Lung (tissue), 12 donors: ENCODE measurements around the gene PLCG1. TPM values are rescaled to one million over a fixed set of nuclear protein-coding genes. Genes with fewer than 3 reads are reported as not detected.

ENCODE experiments used
- ATAC-seq: fragments of 200-7000 bp; cut with Tn5 transposase; one replicate; pipeline ENCODE4 v1.9.1; 2020; ENCODE audit warnings: moderate number of reproducible peaks; ENCODE audit not compliant: insufficient read depth, low FRiP score
- DNase-seq, 3 donors: peaks; one replicate each; pipeline ENCODE4 v3.0.0-alpha.2; 2013 to 2017
- H3K27ac ChIP-seq, 2 donors: one replicate each; pipeline ENCODE4 v1.5.1; 2013; ENCODE audit warnings: mild to moderate bottlenecking in 2 of 2, moderate library complexity in 2 of 2, control low read depth in 1 of 2, inconsistent platforms in 1 of 2, low read depth in 1 of 2, low read length in 1 of 2
- H3K27me3 ChIP-seq, 3 donors: one replicate each; pipeline ENCODE4 v1.5.1; 2013; ENCODE audit warnings: low read length in 2 of 3; ENCODE audit not compliant: control insufficient read depth in 3 of 3, insufficient read depth in 3 of 3
- H3K36me3 ChIP-seq, 4 donors: one replicate each; pipeline ENCODE4 v1.5.1; 2013; ENCODE audit warnings: low read length in 4 of 4, mild to moderate bottlenecking in 1 of 4, moderate library complexity in 1 of 4; ENCODE audit not compliant: control insufficient read depth in 4 of 4, insufficient read depth in 4 of 4
- H3K4me1 ChIP-seq, 5 donors: one replicate each; pipeline ENCODE4 v1.5.1; 2013; ENCODE audit warnings: low read length in 5 of 5, mild to moderate bottlenecking in 2 of 5, moderate library complexity in 1 of 5; ENCODE audit not compliant: control insufficient read depth in 5 of 5, insufficient read depth in 5 of 5
- H3K4me3 ChIP-seq: one replicate; pipeline ENCODE4 v1.5.1; 2013; ENCODE audit warnings: mild to moderate bottlenecking, control low read depth, moderate library complexity
- H3K9ac ChIP-seq, 2 donors: one replicate each; pipeline ENCODE4 v1.5.1; 2013; ENCODE audit warnings: low read length in 2 of 2, control low read depth in 1 of 2; ENCODE audit not compliant: insufficient read depth in 1 of 2
- H3K9me3 ChIP-seq, 4 donors: one replicate each; pipeline ENCODE4 v1.5.1; 2013; ENCODE audit warnings: low read length in 3 of 4, mild to moderate bottlenecking in 1 of 4, moderate library complexity in 1 of 4; ENCODE audit not compliant: control insufficient read depth in 4 of 4, insufficient read depth in 3 of 4
- WGBS, 2 donors: extraction: QIAGEN DNeasy Blood & Tissue Kit; methylation state at CpG; one replicate each; pipeline ENCODE4 v1.1.7; 2013; 5-methylcytosine and 5-hydroxymethylcytosine counted together
- polyA plus RNA-seq, 2 donors: library from polyadenylated mRNA; stranded (reverse); fragments of 200-250 nt; gene quantifications; one replicate each; pipeline ENCODE4 v1.2.1, GENCODE V29; 2013
- total RNA-seq, 2 donors: library from RNA; depleted of rRNA in 1 of 2; stranded (reverse); fragments of >200 nt in 1 of 2; gene quantifications; one replicate each; pipeline ENCODE4 v1.2.1, GENCODE V29; 2014 to 2021
- TF ChIP-seq, protein P1 (sequence below): IDR thresholded peaks from 2 replicates; pipeline ENCODE4 v1.5.1; 2012; ENCODE audit warnings: mild to moderate bottlenecking; ENCODE audit errors: control extremely low read depth, extremely low read depth
- donor health status: control.
- donor health status: control.
- donor health status: Bipolar disorder and iron deficiency.
- donor health status: healthy.
- donor health status: DM: yes; HTN: yes; CAD: no.

PLCG1 gene
- total and polyA plus RNA-seq, 4 donors, result 29.6 to 154 (median 67.1) TPM

DNA sequence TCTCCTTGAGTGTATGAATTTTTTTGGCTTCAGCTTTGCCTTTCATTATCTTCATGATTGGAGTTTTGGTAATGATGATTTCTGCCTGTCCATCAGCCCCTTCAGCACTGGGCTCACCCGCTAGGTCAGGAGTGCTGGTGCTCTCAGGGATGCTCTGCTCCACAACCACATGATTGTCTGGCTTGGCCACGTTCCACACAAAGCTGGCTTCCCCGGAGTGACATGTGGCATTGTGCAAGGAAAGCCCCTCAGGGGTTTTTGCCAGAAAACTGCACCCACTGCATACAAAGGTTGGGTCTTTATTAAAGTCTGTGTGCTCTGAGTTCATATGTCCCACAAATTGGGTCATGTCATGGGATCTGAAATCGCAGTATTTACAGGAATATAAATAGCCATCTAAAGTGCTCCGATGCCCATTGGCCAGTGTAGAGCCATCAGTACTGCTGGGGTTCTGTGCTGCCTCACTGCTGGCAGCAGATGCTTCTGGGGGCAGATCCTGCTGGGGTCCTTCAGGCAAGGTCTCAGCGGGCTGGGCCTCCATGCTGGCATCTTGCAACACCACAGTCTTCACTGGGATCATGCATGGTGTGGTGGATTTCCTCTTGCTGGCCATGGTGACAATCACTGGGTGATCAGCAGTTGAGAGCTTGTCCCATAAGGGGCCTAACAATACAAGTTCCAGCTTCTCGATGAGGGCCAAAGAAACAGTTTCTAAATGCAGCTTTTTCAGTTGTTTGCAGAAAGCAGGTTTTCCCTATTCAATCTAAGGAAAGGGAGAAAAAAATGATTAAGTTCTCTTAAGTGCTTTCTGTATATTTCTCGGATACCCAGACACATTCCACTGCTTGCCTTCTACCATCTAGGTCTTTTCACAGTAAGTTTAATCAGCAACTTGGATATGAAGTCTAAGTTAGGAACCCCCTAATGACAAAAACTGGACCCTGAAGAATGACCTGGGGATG is 67.2 kb downstream of the PLCG1 start:
- ATAC-seq (no peak), DNase-seq (no peak)
- TF ChIP-seq, protein P1, sequence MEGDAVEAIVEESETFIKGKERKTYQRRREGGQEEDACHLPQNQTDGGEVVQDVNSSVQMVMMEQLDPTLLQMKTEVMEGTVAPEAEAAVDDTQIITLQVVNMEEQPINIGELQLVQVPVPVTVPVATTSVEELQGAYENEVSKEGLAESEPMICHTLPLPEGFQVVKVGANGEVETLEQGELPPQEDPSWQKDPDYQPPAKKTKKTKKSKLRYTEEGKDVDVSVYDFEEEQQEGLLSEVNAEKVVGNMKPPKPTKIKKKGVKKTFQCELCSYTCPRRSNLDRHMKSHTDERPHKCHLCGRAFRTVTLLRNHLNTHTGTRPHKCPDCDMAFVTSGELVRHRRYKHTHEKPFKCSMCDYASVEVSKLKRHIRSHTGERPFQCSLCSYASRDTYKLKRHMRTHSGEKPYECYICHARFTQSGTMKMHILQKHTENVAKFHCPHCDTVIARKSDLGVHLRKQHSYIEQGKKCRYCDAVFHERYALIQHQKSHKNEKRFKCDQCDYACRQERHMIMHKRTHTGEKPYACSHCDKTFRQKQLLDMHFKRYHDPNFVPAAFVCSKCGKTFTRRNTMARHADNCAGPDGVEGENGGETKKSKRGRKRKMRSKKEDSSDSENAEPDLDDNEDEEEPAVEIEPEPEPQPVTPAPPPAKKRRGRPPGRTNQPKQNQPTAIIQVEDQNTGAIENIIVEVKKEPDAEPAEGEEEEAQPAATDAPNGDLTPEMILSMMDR, result no peak

DNA sequence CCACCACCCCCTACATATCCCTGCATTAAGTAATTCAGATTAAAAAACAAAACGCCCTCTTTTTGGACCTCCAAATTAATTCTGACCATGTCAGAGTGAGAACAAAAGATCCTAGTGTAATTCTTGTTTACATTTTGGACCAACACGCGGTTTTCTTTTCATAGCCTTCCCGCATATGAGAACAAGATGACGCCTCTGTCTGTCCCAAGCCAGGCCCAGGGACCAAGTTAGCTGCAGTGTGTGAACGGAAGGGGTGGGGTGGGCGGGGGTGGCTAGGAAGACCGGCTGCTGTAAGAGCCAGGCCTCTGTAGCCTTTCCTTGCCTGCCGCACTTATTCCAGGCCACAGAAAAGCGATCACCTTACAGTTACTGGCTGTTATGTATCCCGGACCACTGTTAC is 68.0 kb downstream of the PLCG1 start:
- peaks cover 0 to 17% (median 2%) of the 10 kb centered on the region in 4 donors for H3K36me3 ChIP-seq
- peaks cover 0 to 2% (median 0%) of the 10 kb centered on the region in 5 donors for H3K4me1 ChIP-seq
- H3K4me3 ChIP-seq, result no peak overlapping the region
- H3K9me3 ChIP-seq, result peaks cover 0 to 2% (median 0%) of the 10 kb centered on the region in 4 donors
- WGBS, 2 donors, result 82 to 84% methylated on average over 11 of the region's 11 CpGs
- no peaks in the 10 kb centered on the region for H3K27me3 ChIP-seq
- ATAC-seq (no peak), DNase-seq (peak in 1 of 3 donors; percentile 8)
- no peak overlapping the region for H3K27ac ChIP-seq
- H3K9ac ChIP-seq, result no peak overlapping the region
- TF ChIP-seq, protein P1, result no peak

More for the DNA sequence above, 67.2 kb downstream of the PLCG1 start:
- H3K27me3 ChIP-seq, result no peaks in the 10 kb centered on the region
- peaks cover 0 to 2% (median 0%) of the 10 kb centered on the region in 4 donors for H3K9me3 ChIP-seq
- 94 to 95% methylated on average over 8 of the region's 8 CpGs for WGBS, 2 donors
- H3K36me3 ChIP-seq, result peaks cover 0 to 17% (median 2%) of the 10 kb centered on the region in 4 donors
- no peak overlapping the region for H3K27ac ChIP-seq
- H3K4me1 ChIP-seq, result peaks cover 0 to 2% (median 0%) of the 10 kb centered on the region in 5 donors
- no peak overlapping the region for H3K4me3 ChIP-seq
- no peak overlapping the region for H3K9ac ChIP-seq

DNA sequence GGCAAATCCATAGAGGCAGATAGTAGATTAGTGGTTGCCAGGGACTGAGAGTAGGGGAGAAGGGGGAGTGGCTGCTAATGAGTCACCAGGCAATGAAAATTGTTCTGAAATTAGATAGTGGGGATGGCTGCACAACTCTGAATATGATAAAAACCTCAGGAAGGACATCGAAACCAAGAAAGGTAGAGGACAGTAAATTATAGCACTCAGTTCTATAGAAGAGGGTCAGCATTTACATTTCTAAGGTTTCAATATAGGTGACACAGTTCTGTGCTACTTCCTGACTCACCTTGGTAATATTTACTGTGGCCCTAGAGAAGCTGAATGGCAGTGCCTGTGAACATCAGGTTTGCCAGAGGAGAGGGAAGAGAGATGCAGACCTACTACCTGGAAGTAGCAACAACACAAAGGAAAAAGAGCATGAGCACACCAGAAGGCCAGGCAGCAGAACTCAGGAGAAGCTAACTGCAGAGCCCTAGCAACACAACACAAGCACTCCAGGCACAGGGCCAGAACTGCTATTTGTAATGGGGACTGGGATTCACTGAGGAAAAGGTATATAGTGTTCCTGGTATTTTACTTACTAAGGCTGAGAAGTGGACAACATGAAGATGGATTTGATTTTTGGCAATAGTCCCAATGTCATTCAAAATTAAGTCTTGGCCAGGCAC is 75.9 kb downstream of the PLCG1 start:
- TF ChIP-seq, protein P1, result no peak
- no peak overlapping the region for H3K4me3 ChIP-seq
- H3K9ac ChIP-seq, result no peak overlapping the region
- H3K27me3 ChIP-seq, result no peaks in the 10 kb centered on the region
- peaks cover 0 to 10% (median 0%) of the 10 kb centered on the region in 5 donors for H3K4me1 ChIP-seq
- H3K27ac ChIP-seq, result no peak overlapping the region
- DNase-seq (peak in 1 of 3 donors; percentile 32), ATAC-seq (no peak)
- H3K9me3 ChIP-seq, result no peaks in the 10 kb centered on the region
- no peaks in the 10 kb centered on the region for H3K36me3 ChIP-seq
- 91 to 95% methylated on average over 1 of the region's 1 CpG for whole genome bisulfite sequencing, 2 donors
